GM13977 (cell line): ENCODE results near the gene BCORL1.

Experiments used
- DNase-seq: peaks from one replicate; pipeline ENCODE4 v3.0.0; 2012; ENCODE audit warnings: low spot score
- CTCF ChIP-seq: IDR thresholded peaks from 2 replicates; pipeline ENCODE4 v1.5.1; 2012; ENCODE audit warnings: mild to moderate bottlenecking, control low read depth; ENCODE audit not compliant: insufficient read depth; ENCODE audit errors: extremely low read depth, missing control alignments
- in situ Hi-C: fragments of 300-500 bp; cut with MboI; formaldehyde crosslinking; loops from one replicate; pipeline ENCODE4 v1.12.0; 2022; ENCODE audit warnings: low sequenced_read_pairs, low pct_unique_long_range_greater_than_20kb, mixed read lengths, inconsistent platforms; ENCODE audit not compliant: unreplicated experiment

Gene BCORL1

GRCh38 chrX:129982300-129983251 lies at the start of gene BCORL1:
Gene BCORL1, plus strand, starts transcription at chrX:129982635. Its CDS starts 22,597 bp downstream, at chrX:130005232.
- TF ChIP-seq CTCF = no peak
- in situ Hi-C loops = no loop called here
- peak; percentile 96 for DNase-seq

GRCh38 chrX:129932821-129933321 lies 49.6 kb upstream of the BCORL1 start:
- no peak for TF ChIP-seq CTCF
- no peak for DNase-seq
- in situ Hi-C loops = no loop called here

GRCh38 chrX:129933700-129934099 lies 48.7 kb upstream of the BCORL1 start:
- no peak for DNase-seq
- TF ChIP-seq CTCF = no peak
- in situ Hi-C loops = no loop called here

- no peak for DNase-seq
- TF ChIP-seq CTCF = no peak
- in situ Hi-C loops = no loop called here
These were observed 48.0 kb upstream of the BCORL1 start for GRCh38 chrX:129934461-129934860.

GRCh38 chrX:129934952-129935351 lies 47.5 kb upstream of the BCORL1 start:
- no peak for DNase-seq
- no peak for TF ChIP-seq CTCF
- in situ Hi-C loops = no loop called here

- no peak for DNase-seq
- in situ Hi-C loops = no loop called here
- no peak for TF ChIP-seq CTCF
These were observed 44.4 kb upstream of the BCORL1 start for GRCh38 chrX:129938081-129938480.
